VCaP (cell line): ENCODE results near the gene GPHA2.

Source experiments
- H3K27ac ChIP-seq: fragments of 450-650 bp; 2 replicates; pipeline ENCODE4 v1.5.1; 2017
- CTCF ChIP-seq: fragments of 450-650 bp; conservative IDR thresholded peaks from 2 replicates; pipeline ENCODE4 v1.5.1; 2017; ENCODE audit warnings: mild to moderate bottlenecking, moderate library complexity

The GPHA2 gene

GRCh38 chr11:64936539-64936938, 846 bp upstream of the GPHA2 start:
- no peak for TF ChIP-seq CTCF
- H3K27ac ChIP-seq = no peak overlapping the region

- TF ChIP-seq CTCF = no peak
- no peak overlapping the region for H3K27ac ChIP-seq
These were observed 873 bp downstream of the GPHA2 start for GRCh38 chr11:64934682-64935358.

- no peak for TF ChIP-seq CTCF
- no peak overlapping the region for H3K27ac ChIP-seq
These were observed 1.6 kb downstream of the GPHA2 start for GRCh38 chr11:64933935-64934681.

- TF ChIP-seq CTCF = no peak
- no peak overlapping the region for H3K27ac ChIP-seq
These were observed 2.3 kb downstream of the GPHA2 start for GRCh38 chr11:64933213-64933934.

GRCh38 chr11:64932324-64932723, 3.4 kb downstream of the GPHA2 start:
- TF ChIP-seq CTCF = no peak
- no peak overlapping the region for H3K27ac ChIP-seq

- no peak for TF ChIP-seq CTCF
- no peak overlapping the region for H3K27ac ChIP-seq
These were observed 4.4 kb downstream of the GPHA2 start for GRCh38 chr11:64931290-64931689.

GRCh38 chr11:64930340-64930739, 5.4 kb downstream of the GPHA2 start:
- no peak for TF ChIP-seq CTCF
- H3K27ac ChIP-seq = no peak overlapping the region
